Sigmoid colon (tissue), 4 donors: ENCODE measurements around the gene RASGRF2.

Experiments used
- POLR2AphosphoS5 ChIP-seq, 4 donors: sonication (generic); formaldehyde crosslinking; IDR thresholded peaks; one replicate each; pipeline ENCODE4 v1.6.1; 2017; ENCODE audit warnings: antibody characterized with exemption in 4 of 4
- TF ChIP-seq, protein P1 (sequence below), 4 experiments: fragments of 450-650 bp in 3 of 4; fragments of 200-600 bp in 1 of 4; IDR thresholded peaks; one replicate each; pipeline ENCODE4 v1.5.1; 2016 to 2019; ENCODE audit warnings: antibody characterized with exemption in 4 of 4, mild to moderate bottlenecking in 3 of 4, moderate library complexity in 2 of 4

DNA sequence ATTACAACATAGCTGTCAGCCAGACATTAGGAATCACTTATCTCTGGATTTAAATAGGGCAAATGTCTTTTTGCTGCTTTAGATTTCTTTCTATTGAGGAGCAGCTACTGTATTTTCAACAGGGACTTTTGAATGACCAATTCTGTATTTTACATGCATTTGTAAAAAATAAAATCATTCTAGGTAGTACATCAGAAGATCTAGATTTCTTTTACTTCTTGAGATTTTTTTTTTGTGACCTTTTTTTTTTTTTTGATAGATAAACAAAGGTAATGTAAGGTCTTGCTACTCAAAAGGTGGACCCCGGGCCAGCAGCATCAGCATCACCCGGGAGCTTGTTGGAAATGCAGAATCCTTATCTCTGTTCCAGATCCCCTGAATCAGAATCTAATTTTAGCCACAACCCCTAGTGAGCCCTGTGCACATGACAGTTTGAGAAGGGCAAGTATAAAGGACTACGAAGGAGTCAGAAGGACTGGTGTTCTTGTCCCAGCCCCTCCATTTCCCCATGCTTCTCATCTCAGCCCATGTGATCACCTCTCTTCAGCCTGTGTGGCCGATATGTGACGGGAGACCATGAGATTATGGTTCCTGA is 235.3 kb downstream of the RASGRF2 start:
- TF ChIP-seq, protein P1, sequence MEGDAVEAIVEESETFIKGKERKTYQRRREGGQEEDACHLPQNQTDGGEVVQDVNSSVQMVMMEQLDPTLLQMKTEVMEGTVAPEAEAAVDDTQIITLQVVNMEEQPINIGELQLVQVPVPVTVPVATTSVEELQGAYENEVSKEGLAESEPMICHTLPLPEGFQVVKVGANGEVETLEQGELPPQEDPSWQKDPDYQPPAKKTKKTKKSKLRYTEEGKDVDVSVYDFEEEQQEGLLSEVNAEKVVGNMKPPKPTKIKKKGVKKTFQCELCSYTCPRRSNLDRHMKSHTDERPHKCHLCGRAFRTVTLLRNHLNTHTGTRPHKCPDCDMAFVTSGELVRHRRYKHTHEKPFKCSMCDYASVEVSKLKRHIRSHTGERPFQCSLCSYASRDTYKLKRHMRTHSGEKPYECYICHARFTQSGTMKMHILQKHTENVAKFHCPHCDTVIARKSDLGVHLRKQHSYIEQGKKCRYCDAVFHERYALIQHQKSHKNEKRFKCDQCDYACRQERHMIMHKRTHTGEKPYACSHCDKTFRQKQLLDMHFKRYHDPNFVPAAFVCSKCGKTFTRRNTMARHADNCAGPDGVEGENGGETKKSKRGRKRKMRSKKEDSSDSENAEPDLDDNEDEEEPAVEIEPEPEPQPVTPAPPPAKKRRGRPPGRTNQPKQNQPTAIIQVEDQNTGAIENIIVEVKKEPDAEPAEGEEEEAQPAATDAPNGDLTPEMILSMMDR (IDR thresholded peaks at IDR 0.05) = peak in 1 of 4 experiments; percentile 31
- no peak for TF ChIP-seq POLR2AphosphoS5 (IDR thresholded peaks at IDR 0.05)
